GM12878 (cell line): ENCODE results near the gene OMP. TPM values are rescaled to one million over a fixed set of nuclear protein-coding genes. Genes with fewer than 3 reads are reported as not detected.

Source experiments
- ATAC-seq: fragments of 200-7000 bp; cut with Tn5 transposase; 3 replicates; pipeline ENCODE4 v1.9.1; 2020; ENCODE audit warnings: mild to moderate bottlenecking, moderate library complexity
- BruUV-seq: library from RNA; stranded (reverse); fragments of 400-500 nt; replicated peaks from 2 replicates; lab custom pipeline; 2021; lab: Mats Ljungman, UMichigan
- CTCF ChIA-PET: fragments of 300-600 bp; sonication (Branson Sonifier 250); formaldehyde crosslinking; extraction: SDS; loops from one replicate; lab custom pipeline; 2021; ENCODE audit warnings: inconsistent platforms; lab: Yijun Ruan, JAX
- POLR2A ChIA-PET: fragments of 350-600 bp; formaldehyde crosslinking; extraction: SDS; loops from one replicate; lab custom pipeline; 2021; ENCODE audit warnings: inconsistent platforms; lab: Charles Lee
- RAD21 ChIA-PET: fragments of 300-600 bp; sonication (Branson Sonifier 250); formaldehyde crosslinking; loops from one replicate; lab custom pipeline; 2023; ENCODE audit warnings: antibody characterized with exemption; ENCODE audit not compliant: unreplicated experiment; lab: Charles Lee
- SMC1A ChIA-PET: fragments of 300-600 bp; sonication (Branson Sonifier 250); formaldehyde crosslinking; loops from one replicate; lab custom pipeline; 2023; ENCODE audit not compliant: unreplicated experiment, uncharacterized antibody; lab: Charles Lee
- DNase-seq: peaks from one replicate; pipeline ENCODE4 v3.0.0-alpha.2; 2011; ENCODE audit warnings: low read depth, low spot score
- FAIRE-seq: peaks from 3 replicates; lab custom pipeline; 2011; peaks lifted over from hg19 to GRCh38; lab: Jason Lieb, UNC
- H2AFZ ChIP-seq: 2 replicates; pipeline ENCODE4 v1.6.0; 2011; ENCODE audit warnings: low read depth, low read length, control low read depth; ENCODE audit not compliant: control insufficient read depth
- H3K27ac ChIP-seq: 2 replicates; pipeline ENCODE4 v1.5.1; 2011; ENCODE audit warnings: control low read depth; ENCODE audit not compliant: control insufficient read depth, insufficient read depth
- H3K27me3 ChIP-seq, 2 experiments: replicated peaks in 1 of 2; 2 replicates each; pipeline versions ENCODE4 v1.6.0 to v1.6.1; 2011; ENCODE audit warnings: low read length in 1 of 2; ENCODE audit not compliant: control insufficient read depth in 2 of 2, insufficient read depth in 2 of 2
- H3K36me3 ChIP-seq, 2 experiments: 2 replicates each; pipeline ENCODE4 v1.5.1; 2011; ENCODE audit warnings: low read length in 1 of 2; ENCODE audit not compliant: control insufficient read depth in 2 of 2, insufficient read depth in 2 of 2
- H3K4me1 ChIP-seq: 2 replicates; pipeline ENCODE4 v1.6.1; 2011; ENCODE audit warnings: mild to moderate bottlenecking, low read length, moderate library complexity, mixed read lengths; ENCODE audit not compliant: control insufficient read depth, insufficient read depth
- H3K4me2 ChIP-seq: 2 replicates; pipeline ENCODE4 v1.6.0; 2011; ENCODE audit warnings: control low read depth; ENCODE audit not compliant: control insufficient read depth, insufficient read depth
- H3K4me3 ChIP-seq: fragments of 200-600 bp; sonication (generic); 2 replicates; pipeline ENCODE4 v1.5.1; 2016
- H3K79me2 ChIP-seq: 2 replicates; pipeline ENCODE4 v1.6.0; 2011; ENCODE audit warnings: low read length; ENCODE audit not compliant: control insufficient read depth, insufficient read depth
- H3K9ac ChIP-seq: 2 replicates; pipeline ENCODE4 v1.8.0; 2011; ENCODE audit warnings: low read length, control low read depth, mixed read lengths; ENCODE audit not compliant: control insufficient read depth, insufficient read depth
- H3K9me3 ChIP-seq: replicated peaks from 3 replicates; pipeline ENCODE4 v1.5.1; 2011; ENCODE audit warnings: mild to moderate bottlenecking, low read length; ENCODE audit not compliant: control insufficient read depth, insufficient read depth
- H4K20me1 ChIP-seq: 2 replicates; pipeline ENCODE4 v1.6.0; 2011; ENCODE audit not compliant: control insufficient read depth, insufficient read depth
- CTCF ChIP-seq, 3 experiments: IDR thresholded peaks in 2 of 3; conservative IDR thresholded peaks in 1 of 3; 2 replicates each; pipeline ENCODE4 v1.5.1; 2011; ENCODE audit warnings: low read depth in 3 of 3, low read length in 3 of 3, mild to moderate bottlenecking in 3 of 3, control low read depth in 2 of 3, moderate library complexity in 2 of 3, inconsistent platforms in 1 of 3, mixed read lengths in 1 of 3; ENCODE audit not compliant: control insufficient read depth in 2 of 3, insufficient read depth in 1 of 3; ENCODE audit errors: extremely low read depth in 1 of 3
- EGR1 ChIP-seq, 2 experiments: IDR thresholded peaks; 1 replicate in 1 of 2; 2 replicates in 1 of 2; pipeline ENCODE4 v1.6.1; 2011 to 2012; ENCODE audit warnings: low read depth in 2 of 2, low read length in 2 of 2, borderline replicate concordance in 1 of 2, mild to moderate bottlenecking in 1 of 2, moderate library complexity in 1 of 2
- FOXM1 ChIP-seq: IDR thresholded peaks from 2 replicates; pipeline ENCODE4 v1.6.1; 2012; ENCODE audit warnings: low read depth, mild to moderate bottlenecking, inconsistent platforms, low read length, moderate library complexity
- IRF5 ChIP-seq: fragments of 450-650 bp; IDR thresholded peaks from 2 replicates; pipeline ENCODE4 v1.6.1; 2017; ENCODE audit warnings: borderline replicate concordance
- JUND ChIP-seq: IDR thresholded peaks from 2 replicates; pipeline ENCODE4 v1.6.1; 2012; ENCODE audit warnings: low read depth, mild to moderate bottlenecking, low read length, improper control_type of control experiment, moderate library complexity
- NFYA ChIP-seq: IDR thresholded peaks from 2 replicates; pipeline ENCODE4 v1.6.1; 2011; ENCODE audit warnings: low read depth, mild to moderate bottlenecking, low read length, improper control_type of control experiment, borderline replicate concordance
- RUNX3 ChIP-seq: IDR thresholded peaks from 2 replicates; pipeline ENCODE4 v1.6.1; 2012; ENCODE audit warnings: low read length, inconsistent platforms
- TAF1 ChIP-seq: IDR thresholded peaks from 2 replicates; pipeline ENCODE4 v1.6.1; 2011; ENCODE audit warnings: mild to moderate bottlenecking, low read depth, low read length, borderline replicate concordance
- ZNF384 ChIP-seq: IDR thresholded peaks from 2 replicates; pipeline ENCODE4 v1.6.1; 2012; ENCODE audit warnings: low read depth, mild to moderate bottlenecking, low read length, improper control_type of control experiment, borderline replicate concordance
- WGBS: methylation state at CpG from one replicate; pipeline ENCODE4 v1.1.6; 2016; ENCODE audit warnings: low lambda C conversion rate; ENCODE audit not compliant: insufficient replicate concordance, insufficient coverage; ENCODE audit errors: missing lambda C conversion rate; 5-methylcytosine and 5-hydroxymethylcytosine counted together
- in situ Hi-C: fragments of 300-500 bp; cut with MboI; formaldehyde crosslinking; loops from 9 replicates; pipeline ENCODE4 v1.14.3; 2018; ENCODE audit warnings: mixed read lengths
- intact Hi-C: fragments of 100-400 bp; cut with micrococcal nuclease; formaldehyde crosslinking; loops from one replicate; pipeline ENCODE4 v1.14.2; 2022; ENCODE audit not compliant: unreplicated experiment
- polyA plus RNA-seq, 11 experiments: library from polyadenylated mRNA; depleted of rRNA in 4 of 11; unstranded in 6 of 11; stranded (reverse) in 5 of 11; fragments of >200 nt; fragmentation: Nextera tagmentation in 4 of 11; fragmentation: Illumina TruSeq in 1 of 11; extraction: Ambion mirVana in 4 of 11; extraction: Trizol in 1 of 11; gene quantifications; 1 replicate in 1 of 11; 2 replicates in 10 of 11; pipeline versions ENCODE4 v1.2.1 to v1.2.3, GENCODE V29; 2011 to 2016; ENCODE audit warnings: inconsistent platforms in 2 of 11, missing spikeins in 2 of 11, low read depth in 1 of 11
- total RNA-seq, 4 experiments: library from RNA; depleted of rRNA in 3 of 4; stranded (reverse); fragments of >200 nt in 3 of 4; fragmentation: Illumina TruSeq in 1 of 4; extraction: Trizol in 1 of 4; gene quantifications; 2 replicates each; pipeline versions ENCODE4 v1.2.1 to v1.2.3, GENCODE V29; 2013 to 2021

OMP gene
- total and polyA plus RNA-seq, 10 of the 15 experiments (the other 5 are each of a cell fraction or from before 2014, with no cell fraction given): not detected

- SMC1A ChIA-PET: no interaction called here
- intact Hi-C loops: no loop called here
- no peak overlapping the region for H2AFZ ChIP-seq
- POLR2A ChIA-PET: no interaction called here
- no peak overlapping the region for H3K27ac ChIP-seq
- RAD21 ChIA-PET: interaction anchor here (5.9 kb wide), 1 partner anchor 167 kb away, joined by 84 read pairs; no protein-coding TSS in a partner anchor
- H3K4me3 ChIP-seq: no peak overlapping the region
- no peak for FAIRE-seq
- H3K4me2 ChIP-seq: no peak overlapping the region
- WGBS: 38% methylated on average over 9 of the region's 9 CpGs
- H3K36me3 ChIP-seq: no peaks in the 10 kb centered on the region
- H3K27me3 ChIP-seq: no peaks in the 10 kb centered on the region
- no peak for ATAC-seq
- no peaks in the 10 kb centered on the region for H4K20me1 ChIP-seq
- no peaks in the 10 kb centered on the region for H3K9me3 ChIP-seq
- H3K79me2 ChIP-seq: no peaks in the 10 kb centered on the region
- CTCF ChIA-PET: interaction anchor here (1.9 to 5.1 kb wide), 2 partner anchors 40 to 168 kb away, joined by 6 to 105 read pairs; no protein-coding TSS in a partner anchor
- no TSS peak for BruUV-seq
- no peak for DNase-seq
- H3K9ac ChIP-seq: no peak overlapping the region
- TF ChIP-seq FOXM1: no peak
- TF ChIP-seq IRF5: no peak
- TF ChIP-seq RUNX3: no peak
- no peak for TF ChIP-seq JUND
- no peak for TF ChIP-seq TAF1
- TF ChIP-seq NFYA: no peak
- TF ChIP-seq EGR1 (IDR thresholded peaks at IDR 0.05; ENCODE audit: borderline replicate concordance in 1 of 2, low read depth in 2 of 2, low read length in 2 of 2): no peak
- TF ChIP-seq CTCF (IDR thresholded peaks at IDR 0.05 in 2 of 3, conservative IDR thresholded peaks at IDR 0.05 in 1 of 3; ENCODE audit: control insufficient read depth in 2 of 3, extremely low read depth in 1 of 3, insufficient read depth in 1 of 3, low read depth in 3 of 3, low read length in 3 of 3): no peak
- TF ChIP-seq ZNF384: no peak
- TF ChIP-seq, all 136 proteins: peak for 0
- peaks cover 5% of the 10 kb centered on the region for H3K4me1 ChIP-seq
- in situ Hi-C loops: no loop called here
Observed at GRCh38 chr11:77087723-77088225, 14.9 kb upstream of the OMP start.
